GM19372 (cell line): ENCODE data around the gene COL23A1.
"Not testable (repeated sequence)": the region's sequence is repeated elsewhere in the genome, so short reads cannot be mapped to it uniquely, and the experiment has no call there.

Experiments
- ATAC-seq: cut with Tn5 transposase; IDR thresholded peaks from one replicate; pipeline ENCODE4 v1.9.1; 2021; ENCODE audit warnings: mild to moderate bottlenecking, low read depth, moderate library complexity; ENCODE audit not compliant: unreplicated experiment

Gene COL23A1

GRCh38 chr5:178210073-178210535, 380.1 kb downstream of the COL23A1 start:
- no peak for ATAC-seq

- ATAC-seq: no peak
These were observed 380.7 kb downstream of the COL23A1 start for GRCh38 chr5:178209334-178210072.

GRCh38 chr5:178208540-178209227, 381.5 kb downstream of the COL23A1 start:
- ATAC-seq: no peak

GRCh38 chr5:178207917-178208280, 382.3 kb downstream of the COL23A1 start:
- no peak for ATAC-seq

- ATAC-seq: no peak
These were observed 382.8 kb downstream of the COL23A1 start for GRCh38 chr5:178207183-178207916.

- no peak for ATAC-seq
These were observed 383.8 kb downstream of the COL23A1 start for GRCh38 chr5:178206166-178207101.

GRCh38 chr5:178205749-178206047, 384.5 kb downstream of the COL23A1 start:
- ATAC-seq: no peak

- ATAC-seq: peak; percentile 54
These were observed 385.1 kb downstream of the COL23A1 start for GRCh38 chr5:178204935-178205748.

GRCh38 chr5:178204182-178204934, 385.8 kb downstream of the COL23A1 start, which contains the start of gene HNRNPAB:
Gene HNRNPAB (plus strand): TSS chr5:178204533. CDS start chr5:178204838, 305 bp downstream.
- peak; percentile 72 for ATAC-seq

- no peak for ATAC-seq
These were observed 386.5 kb downstream of the COL23A1 start for GRCh38 chr5:178203670-178204181.

GRCh38 chr5:178202541-178202940, 387.7 kb downstream of the COL23A1 start:
- no peak for ATAC-seq

- ATAC-seq: no peak
These were observed 388.3 kb downstream of the COL23A1 start for GRCh38 chr5:178201927-178202235.

- ATAC-seq: no peak
These were observed 388.8 kb downstream of the COL23A1 start for GRCh38 chr5:178201221-178201926.

- ATAC-seq: no peak
These were observed 390.4 kb downstream of the COL23A1 start for GRCh38 chr5:178199581-178200434.

GRCh38 chr5:178198706-178199105, 391.5 kb downstream of the COL23A1 start:
- ATAC-seq: no peak

GRCh38 chr5:178198151-178198550, 392.0 kb downstream of the COL23A1 start:
- not testable (repeated sequence) for ATAC-seq

GRCh38 chr5:178196986-178197385, 393.2 kb downstream of the COL23A1 start:
- no peak for ATAC-seq
